ENCODE measurements around the gene GRAMD4.

GRAMD4 gene

DNA sequence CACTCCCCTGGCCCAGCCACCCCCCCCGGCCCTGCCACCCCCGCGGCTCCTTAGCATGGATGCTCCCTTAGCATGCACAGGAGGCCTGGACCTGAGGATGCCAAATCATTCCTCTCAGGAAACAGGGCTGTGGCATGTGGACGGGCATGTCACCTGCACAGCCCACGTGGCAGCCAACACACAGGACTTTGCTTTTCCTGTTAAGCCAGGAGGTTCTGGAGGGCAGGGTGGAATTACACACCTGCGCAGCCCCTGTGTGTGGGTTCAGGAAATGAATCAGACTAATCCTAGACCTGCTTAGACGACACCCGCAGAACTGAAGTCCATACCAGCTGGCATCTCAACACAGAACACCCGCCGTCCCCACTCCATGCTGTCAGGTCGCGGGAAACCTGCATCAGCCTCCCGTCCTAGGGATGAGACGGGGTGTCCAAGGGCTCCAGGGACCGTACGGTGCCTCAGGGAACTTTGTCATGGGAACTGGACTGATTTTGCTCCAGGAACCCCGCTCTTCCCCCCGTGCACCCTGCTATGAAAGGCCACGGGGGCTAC lies 107.7 kb downstream of the GRAMD4 start:
- no peak for DNase-seq

DNA sequence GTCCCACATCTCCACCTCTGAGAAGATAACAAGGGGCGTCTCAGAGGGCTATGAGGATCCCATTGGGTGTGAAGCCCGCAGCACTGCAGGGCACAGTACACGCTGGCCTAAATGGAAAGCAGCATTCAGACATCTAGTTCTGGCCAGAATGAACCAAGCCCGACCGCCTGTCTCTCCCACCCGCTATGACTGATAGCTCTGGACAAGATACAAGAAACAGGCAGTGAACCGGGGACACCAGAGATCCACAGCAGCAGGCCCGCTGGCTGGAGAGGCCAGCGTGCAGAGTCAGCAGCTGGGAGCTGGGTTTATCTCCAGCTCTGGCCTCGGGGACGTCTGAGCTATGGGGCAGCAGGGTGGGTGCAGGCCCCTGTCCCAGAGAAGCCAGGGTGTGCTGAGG lies 108.3 kb downstream of the GRAMD4 start:
- DNase-seq = no peak
